ENCODE measurements around the gene ULK1.

- no peak for TF ChIP-seq CTCF (IDR thresholded peaks at IDR 0.05; ENCODE audit: low read length)
- no peak for TF ChIP-seq EZH2 (IDR thresholded peaks at IDR 0.05; ENCODE audit: borderline replicate concordance, low read length)
These were observed 27.0 kb upstream of the ULK1 start for GRCh38 chr12:131867471-131867870.
